Adipocyte (in vitro differentiated cells): ENCODE data around the gene INSIG1.

Experiments used
- DNase-seq: peaks from one replicate; pipeline ENCODE4 v3.0.0-alpha.2; 2015; ENCODE audit warnings: low read depth
- H3K27me3 ChIP-seq: replicated peaks from 2 replicates; pipeline ENCODE4 v1.7.0; 2013; ENCODE audit warnings: mild to moderate bottlenecking, low read length, moderate library complexity; ENCODE audit not compliant: control insufficient read depth, insufficient read depth
- H3K36me3 ChIP-seq: 2 replicates; pipeline ENCODE4 v1.7.0; 2013; ENCODE audit warnings: low read length, mild to moderate bottlenecking, moderate library complexity; ENCODE audit not compliant: control insufficient read depth, insufficient read depth, severe bottlenecking
- H3K4me1 ChIP-seq: 2 replicates; pipeline ENCODE4 v1.7.0; 2013; ENCODE audit warnings: mild to moderate bottlenecking, low read length, moderate library complexity; ENCODE audit not compliant: control insufficient read depth, insufficient read depth
- H3K4me3 ChIP-seq: 2 replicates; pipeline ENCODE4 v1.7.0; 2013; ENCODE audit warnings: mild to moderate bottlenecking, low read length, moderate library complexity
- H3K9ac ChIP-seq: 2 replicates; pipeline ENCODE4 v1.7.0; 2013; ENCODE audit warnings: mild to moderate bottlenecking, low read length, moderate library complexity
- H3K9me3 ChIP-seq: 2 replicates; pipeline ENCODE4 v1.7.0; 2013; ENCODE audit warnings: mild to moderate bottlenecking, low read length, moderate library complexity; ENCODE audit not compliant: control insufficient read depth

INSIG1 gene

GRCh38 chr7:155356323-155357105, 58.8 kb downstream of the INSIG1 start:
- Histone ChIP-seq H3K36me3 (no peaks in the 10 kb centered on the region), H3K4me3 (no peak overlapping the region), H3K9ac (no peak overlapping the region), H3K27me3 (peaks cover 74% of the 10 kb centered on the region), H3K9me3 (no peaks in the 10 kb centered on the region), H3K4me1 (peaks cover 9% of the 10 kb centered on the region)
- peak; percentile 35 for DNase-seq

- no peak for DNase-seq
- Histone ChIP-seq H3K9me3 (no peaks in the 10 kb centered on the region), H3K4me1 (peaks cover 9% of the 10 kb centered on the region), H3K9ac (no peak overlapping the region), H3K4me3 (no peak overlapping the region), H3K27me3 (peaks cover 74% of the 10 kb centered on the region), H3K36me3 (no peaks in the 10 kb centered on the region)
These were observed 59.9 kb downstream of the INSIG1 start for GRCh38 chr7:155357573-155358041.

GRCh38 chr7:155358066-155358947, 60.6 kb downstream of the INSIG1 start:
- H3K4me3 ChIP-seq: no peak overlapping the region
- H3K9ac ChIP-seq: no peak overlapping the region
- H3K4me1 ChIP-seq: peaks cover 9% of the 10 kb centered on the region
- H3K27me3 ChIP-seq: peaks cover 73% of the 10 kb centered on the region
- H3K36me3 ChIP-seq: no peaks in the 10 kb centered on the region
- no peaks in the 10 kb centered on the region for H3K9me3 ChIP-seq
- DNase-seq: no peak

GRCh38 chr7:155358948-155359712, 61.5 kb downstream of the INSIG1 start:
- Histone ChIP-seq H3K9ac (no peak overlapping the region), H3K9me3 (no peaks in the 10 kb centered on the region), H3K4me1 (peaks cover 9% of the 10 kb centered on the region), H3K4me3 (no peak overlapping the region), H3K36me3 (no peaks in the 10 kb centered on the region), H3K27me3 (peaks cover 74% of the 10 kb centered on the region)
- DNase-seq: no peak
